Measurements from ENCODE around the gene SLC5A5. TPM values are rescaled to one million over a fixed set of nuclear protein-coding genes. Genes with fewer than 3 reads are reported as not detected.
A peak's percentile ranks its signal among the peaks of the same experiment; 100 is the strongest.

Gene SLC5A5
- total RNA-seq, 1 donor from 2014 or later: not detected

- TF ChIP-seq CTCF (IDR thresholded peaks at IDR 0.05): no peak
- DNase-seq (ENCODE audit: low spot score): no peak
Observed at GRCh38 chr19:17854061-17854460, 17.7 kb upstream of the SLC5A5 start.

GRCh38 chr19:17855280-17856152, 16.2 kb upstream of the SLC5A5 start:
- Mint-ChIP-seq H3K27me3 (ENCODE audit: low read depth) (peaks cover 6% of the 10 kb centered on the region), H3K4me1 (ENCODE audit: low read depth) (peaks cover 10% of the 10 kb centered on the region), H3K9me3 (ENCODE audit: low read depth) (no peaks in the 10 kb centered on the region), H3K4me3 (ENCODE audit: unreplicated experiment) (no peak overlapping the region), H3K36me3 (ENCODE audit: low read depth) (no peaks in the 10 kb centered on the region), H3K27ac (ENCODE audit: unreplicated experiment) (no peak overlapping the region)
- no peak for DNase-seq (ENCODE audit: low spot score)
- TF ChIP-seq CTCF (IDR thresholded peaks at IDR 0.05): peak; percentile 92

More at GRCh38 chr19:17854061-17854460, 17.7 kb upstream of the SLC5A5 start:
- Mint-ChIP-seq H3K27ac (ENCODE audit: unreplicated experiment) (no peak overlapping the region), H3K36me3 (ENCODE audit: low read depth) (no peaks in the 10 kb centered on the region), H3K4me1 (ENCODE audit: low read depth) (peaks cover 8% of the 10 kb centered on the region), H3K4me3 (ENCODE audit: unreplicated experiment) (no peak overlapping the region), H3K9me3 (ENCODE audit: low read depth) (no peaks in the 10 kb centered on the region), H3K27me3 (ENCODE audit: low read depth) (peaks cover 6% of the 10 kb centered on the region)

GRCh38 chr19:17859533-17860330, 12.0 kb upstream of the SLC5A5 start, which contains the start of gene RPL18A:
TSS of gene RPL18A (plus strand) at chr19:17859910. CDS start at chr19:17859957, 47 bp downstream.
- peak; percentile 98 for DNase-seq (ENCODE audit: low spot score)
- Mint-ChIP-seq H3K4me3 (ENCODE audit: unreplicated experiment) (peak within 1 kb of the TSS; percentile 79), H3K27me3 (ENCODE audit: low read depth) (peaks cover 6% of the 10 kb centered on the region), H3K27ac (ENCODE audit: unreplicated experiment) (peak within 1 kb of the TSS; percentile 91), H3K4me1 (ENCODE audit: low read depth) (peaks cover 25% of the 10 kb centered on the region), H3K36me3 (ENCODE audit: low read depth) (peaks cover 18% of the 10 kb centered on the region), H3K9me3 (ENCODE audit: low read depth) (no peaks in the 10 kb centered on the region)
- TF ChIP-seq CTCF (IDR thresholded peaks at IDR 0.05): peak; percentile 86

- peaks cover 3% of the 10 kb centered on the region for H3K27me3 Mint-ChIP-seq (ENCODE audit: low read depth)
- TF ChIP-seq CTCF (IDR thresholded peaks at IDR 0.05): no peak
- H3K4me1 Mint-ChIP-seq (ENCODE audit: low read depth): peaks cover 25% of the 10 kb centered on the region
- H3K36me3 Mint-ChIP-seq (ENCODE audit: low read depth): peaks cover 18% of the 10 kb centered on the region
- H3K4me3 Mint-ChIP-seq (ENCODE audit: unreplicated experiment): peak overlapping the region; percentile 79
- DNase-seq (ENCODE audit: low spot score): no peak
- H3K9me3 Mint-ChIP-seq (ENCODE audit: low read depth): no peaks in the 10 kb centered on the region
- peak overlapping the region; percentile 75 for H3K27ac Mint-ChIP-seq (ENCODE audit: unreplicated experiment)
Observed at GRCh38 chr19:17860331-17860992, 11.3 kb upstream of the SLC5A5 start.

GRCh38 chr19:17860993-17861360, 10.8 kb upstream of the SLC5A5 start:
- H3K4me3 Mint-ChIP-seq (ENCODE audit: unreplicated experiment): peak overlapping the region; percentile 79

More at GRCh38 chr19:17860993-17861360, 10.8 kb upstream of the SLC5A5 start:
- H3K9me3 Mint-ChIP-seq (ENCODE audit: low read depth): no peaks in the 10 kb centered on the region
- TF ChIP-seq CTCF (IDR thresholded peaks at IDR 0.05): no peak
- peaks cover 18% of the 10 kb centered on the region for H3K36me3 Mint-ChIP-seq (ENCODE audit: low read depth)
- peak overlapping the region; percentile 75 for H3K27ac Mint-ChIP-seq (ENCODE audit: unreplicated experiment)
- peaks cover 25% of the 10 kb centered on the region for H3K4me1 Mint-ChIP-seq (ENCODE audit: low read depth)
- no peaks in the 10 kb centered on the region for H3K27me3 Mint-ChIP-seq (ENCODE audit: low read depth)
- no peak for DNase-seq (ENCODE audit: low spot score)

Measured in chondrocyte (in vitro differentiated cells).